ENCODE measurements around the gene MAL.
"Not testable (repeated sequence)": the region's sequence is repeated elsewhere in the genome, so short reads cannot be mapped to it uniquely, and the experiment has no call there.

The MAL gene

GRCh38 chr2:95036596-95037383 is 11.3 kb downstream of the MAL start:
- DNase-seq (ENCODE audit: extremely low spot score): no peak
- ChIA-PET POLR2A (no interaction called here), CTCF (no interaction called here)
- TF ChIP-seq ARNT (IDR thresholded peaks at IDR 0.05) (no peak), L3MBTL2 (conservative IDR thresholded peaks at IDR 0.05) (no peak), NFRKB (IDR thresholded peaks at IDR 0.05) (no peak), LEF1 (IDR thresholded peaks at IDR 0.05; ENCODE audit: borderline replicate concordance) (no peak), PKNOX1 (IDR thresholded peaks at IDR 0.05) (no peak), TARDBP (IDR thresholded peaks at IDR 0.05) (no peak), FOXA1 (IDR thresholded peaks at IDR 0.05) (no peak), FOXK2 (IDR thresholded peaks at IDR 0.05) (no peak), HDGF (IDR thresholded peaks at IDR 0.05; ENCODE audit: borderline replicate concordance) (no peak), SP1 (IDR thresholded peaks at IDR 0.05) (no peak), FOXM1 (IDR thresholded peaks at IDR 0.05; ENCODE audit: borderline replicate concordance) (no peak), ZNF384 (IDR thresholded peaks at IDR 0.05) (no peak), BHLHE40 (IDR thresholded peaks at IDR 0.05; ENCODE audit: borderline replicate concordance) (no peak), CTBP1 (IDR thresholded peaks at IDR 0.05; ENCODE audit: borderline replicate concordance) (no peak), ELF4 (IDR thresholded peaks at IDR 0.05) (no peak), SUZ12 (IDR thresholded peaks at IDR 0.05) (no peak)

DNA sequence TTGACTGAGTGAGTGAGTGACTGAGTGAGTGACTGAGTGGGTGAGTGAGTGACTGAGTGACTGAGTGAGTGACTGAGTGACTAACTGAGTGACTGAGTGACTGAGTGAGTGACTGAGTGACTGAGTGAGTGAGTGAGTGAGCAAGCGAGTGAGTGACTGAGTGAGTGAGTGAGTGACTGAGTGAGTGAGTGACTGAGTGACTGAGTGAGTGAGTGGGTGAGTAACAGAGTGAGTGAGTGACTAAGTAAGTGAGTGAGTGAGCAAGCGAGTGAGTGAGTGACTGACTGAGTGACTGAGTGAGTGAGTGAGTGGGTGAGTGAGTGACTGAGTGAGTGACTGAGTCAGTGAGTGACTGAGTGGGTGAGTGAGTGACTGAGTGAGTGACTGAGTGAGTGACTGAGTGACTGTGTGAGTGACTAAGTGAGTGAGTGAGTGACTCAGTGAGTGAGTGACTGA is 11.9 kb downstream of the MAL start:
- no peak for DNase-seq (ENCODE audit: extremely low spot score)
- POLR2A ChIA-PET: no interaction called here
- CTCF ChIA-PET: no interaction called here
- TF ChIP-seq SUZ12 (IDR thresholded peaks at IDR 0.05): no peak
- no peak for TF ChIP-seq CTBP1 (IDR thresholded peaks at IDR 0.05; ENCODE audit: borderline replicate concordance)
- TF ChIP-seq PKNOX1 (IDR thresholded peaks at IDR 0.05): no peak
- TF ChIP-seq ZNF384 (IDR thresholded peaks at IDR 0.05): no peak
- TF ChIP-seq ELF4 (IDR thresholded peaks at IDR 0.05): no peak
- TF ChIP-seq L3MBTL2 (conservative IDR thresholded peaks at IDR 0.05): no peak
- TF ChIP-seq FOXA1 (IDR thresholded peaks at IDR 0.05): no peak
- no peak for TF ChIP-seq TARDBP (IDR thresholded peaks at IDR 0.05)
- no peak for TF ChIP-seq FOXK2 (IDR thresholded peaks at IDR 0.05)
- no peak for TF ChIP-seq BHLHE40 (IDR thresholded peaks at IDR 0.05; ENCODE audit: borderline replicate concordance)
- TF ChIP-seq NFRKB (IDR thresholded peaks at IDR 0.05): no peak
- TF ChIP-seq FOXM1 (IDR thresholded peaks at IDR 0.05; ENCODE audit: borderline replicate concordance): no peak
- TF ChIP-seq HDGF (IDR thresholded peaks at IDR 0.05; ENCODE audit: borderline replicate concordance): no peak

- POLR2A ChIA-PET; DNase-seq (ENCODE audit: extremely low spot score); CTCF ChIA-PET: not testable (repeated sequence)
These were observed 12.5 kb downstream of the MAL start for GRCh38 chr2:95037841-95038585.

DNA sequence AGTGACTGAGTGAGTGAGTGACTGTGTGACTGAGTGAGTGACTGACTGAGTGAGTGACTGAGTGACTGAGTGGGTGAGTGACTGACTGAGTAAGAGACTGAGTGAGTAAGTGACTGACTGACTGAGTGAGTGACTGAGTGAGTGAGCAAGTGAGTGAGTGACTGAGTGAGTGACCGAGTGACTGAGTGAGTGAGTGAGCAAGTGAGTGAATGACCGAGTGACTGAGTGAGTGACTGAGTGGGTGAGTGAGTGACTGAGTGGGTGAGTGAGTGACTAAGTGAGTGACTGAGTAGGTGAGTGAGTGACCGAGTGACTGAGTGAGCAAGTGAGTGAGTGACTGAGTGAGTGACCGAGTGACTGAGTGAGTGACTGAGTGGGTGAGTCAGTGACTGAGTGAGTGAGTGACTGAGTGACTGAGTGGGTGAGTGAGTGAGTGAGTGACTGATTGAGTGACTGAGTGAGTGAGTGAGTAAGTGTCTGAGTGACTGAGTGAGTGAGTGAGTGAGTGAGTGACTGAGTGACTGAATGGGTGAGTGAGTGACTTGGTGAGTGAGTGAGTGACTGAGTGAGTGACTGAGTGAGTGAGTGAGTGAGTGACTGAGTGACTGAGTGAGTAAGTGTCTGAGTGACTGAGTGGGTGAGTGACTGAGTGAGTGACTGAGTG is 13.3 kb downstream of the MAL start:
- DNase-seq (ENCODE audit: extremely low spot score): no peak
- CTCF ChIA-PET: no interaction called here
- TF ChIP-seq FOXM1 (IDR thresholded peaks at IDR 0.05; ENCODE audit: borderline replicate concordance): no peak
- no peak for TF ChIP-seq SUZ12 (IDR thresholded peaks at IDR 0.05)
- no peak for TF ChIP-seq ARNT (IDR thresholded peaks at IDR 0.05)
- TF ChIP-seq CTBP1 (IDR thresholded peaks at IDR 0.05; ENCODE audit: borderline replicate concordance): no peak
- TF ChIP-seq ELF4 (IDR thresholded peaks at IDR 0.05): no peak
- TF ChIP-seq FOXK2 (IDR thresholded peaks at IDR 0.05): no peak
- no peak for TF ChIP-seq LEF1 (IDR thresholded peaks at IDR 0.05; ENCODE audit: borderline replicate concordance)
- TF ChIP-seq SP1 (IDR thresholded peaks at IDR 0.05): no peak
- no peak for TF ChIP-seq FOXA1 (IDR thresholded peaks at IDR 0.05)
- no peak for TF ChIP-seq L3MBTL2 (conservative IDR thresholded peaks at IDR 0.05)
- TF ChIP-seq TARDBP (IDR thresholded peaks at IDR 0.05): no peak
- TF ChIP-seq PKNOX1 (IDR thresholded peaks at IDR 0.05): no peak
- no peak for TF ChIP-seq BHLHE40 (IDR thresholded peaks at IDR 0.05; ENCODE audit: borderline replicate concordance)
- no peak for TF ChIP-seq NFRKB (IDR thresholded peaks at IDR 0.05)
- TF ChIP-seq HDGF (IDR thresholded peaks at IDR 0.05; ENCODE audit: borderline replicate concordance): no peak
- POLR2A ChIA-PET: no interaction called here

- POLR2A ChIA-PET: no interaction called here
These were observed 13.9 kb downstream of the MAL start for GRCh38 chr2:95039363-95039762.

More at GRCh38 chr2:95039363-95039762, 13.9 kb downstream of the MAL start:
- no peak for TF ChIP-seq FOXM1 (IDR thresholded peaks at IDR 0.05; ENCODE audit: borderline replicate concordance)
- TF ChIP-seq BHLHE40 (IDR thresholded peaks at IDR 0.05; ENCODE audit: borderline replicate concordance): no peak
- no peak for TF ChIP-seq SUZ12 (IDR thresholded peaks at IDR 0.05)
- TF ChIP-seq L3MBTL2 (conservative IDR thresholded peaks at IDR 0.05): no peak
- no peak for TF ChIP-seq SP1 (IDR thresholded peaks at IDR 0.05)
- TF ChIP-seq CTBP1 (IDR thresholded peaks at IDR 0.05; ENCODE audit: borderline replicate concordance): no peak
- no peak for TF ChIP-seq ELF4 (IDR thresholded peaks at IDR 0.05)
- TF ChIP-seq FOXA1 (IDR thresholded peaks at IDR 0.05): no peak
- no peak for TF ChIP-seq ARNT (IDR thresholded peaks at IDR 0.05)
- TF ChIP-seq ZNF384 (IDR thresholded peaks at IDR 0.05): no peak
- TF ChIP-seq NFRKB (IDR thresholded peaks at IDR 0.05): no peak
- no peak for TF ChIP-seq HDGF (IDR thresholded peaks at IDR 0.05; ENCODE audit: borderline replicate concordance)
- TF ChIP-seq LEF1 (IDR thresholded peaks at IDR 0.05; ENCODE audit: borderline replicate concordance): no peak
- no peak for TF ChIP-seq TARDBP (IDR thresholded peaks at IDR 0.05)
- TF ChIP-seq PKNOX1 (IDR thresholded peaks at IDR 0.05): no peak
- no peak for TF ChIP-seq FOXK2 (IDR thresholded peaks at IDR 0.05)
- no peak for DNase-seq (ENCODE audit: extremely low spot score)
- CTCF ChIA-PET: no interaction called here
